SK-N-SH treated with all-trans-retinoic acid at 6 μM for 48 hours (cell line): ENCODE results near the gene NDUFA1.
"Not testable (repeated sequence)": the region's sequence is repeated elsewhere in the genome, so short reads cannot be mapped to it uniquely, and the experiment has no call there.

ENCODE experiments used
- ATAC-seq: fragments of 200-7000 bp; cut with Tn5 transposase; 3 replicates; pipeline ENCODE4 v1.9.1; 2020; ENCODE audit warnings: mild to moderate bottlenecking, moderate library complexity
- ARNTL ChIP-seq: fragments of 450-650 bp; formaldehyde crosslinking; IDR thresholded peaks from 2 replicates; pipeline ENCODE4 v1.5.0; 2020; ENCODE audit warnings: low read depth, mild to moderate bottlenecking, moderate library complexity, borderline replicate concordance
- BACH2 ChIP-seq: fragments of 250-450 bp; sonication (Bioruptor Pico); IDR thresholded peaks from 2 replicates; pipeline ENCODE4 v1.9.0; 2021; ENCODE audit warnings: mild to moderate bottlenecking, borderline replicate concordance
- CSDC2 ChIP-seq: fragments of 250-450 bp; sonication (Bioruptor Pico); IDR thresholded peaks from 2 replicates; pipeline ENCODE4 v1.5.0; 2020; ENCODE audit warnings: mild to moderate bottlenecking, moderate library complexity
- ESRRG ChIP-seq: fragments of 250-450 bp; sonication (Bioruptor Pico); IDR thresholded peaks from 2 replicates; pipeline ENCODE4 v1.6.1; 2021; ENCODE audit warnings: mild to moderate bottlenecking
- ISL1 ChIP-seq: fragments of 250-450 bp; sonication (Bioruptor Pico); IDR thresholded peaks from 2 replicates; pipeline ENCODE4 v2.1.2; 2022; ENCODE audit warnings: mild to moderate bottlenecking, moderate library complexity
- OSR1 ChIP-seq: fragments of 250-450 bp; sonication (Bioruptor Pico); IDR thresholded peaks from 2 replicates; pipeline ENCODE4 v1.8.0; 2022; ENCODE audit warnings: moderate library complexity, mild to moderate bottlenecking, inconsistent platforms
- PPARA ChIP-seq: fragments of 250-450 bp; sonication (Bioruptor Pico); IDR thresholded peaks from 2 replicates; pipeline ENCODE4 v1.5.0; 2020; ENCODE audit warnings: mild to moderate bottlenecking, borderline replicate concordance
- RARB ChIP-seq: fragments of 250-450 bp; sonication (Bioruptor Pico); IDR thresholded peaks from 2 replicates; pipeline ENCODE4 v1.8.0; 2021; ENCODE audit warnings: mild to moderate bottlenecking, moderate library complexity
- SNAI2 ChIP-seq: fragments of 250-450 bp; sonication (Bioruptor Pico); IDR thresholded peaks from 2 replicates; pipeline ENCODE4 v1.5.0; 2020; ENCODE audit warnings: mild to moderate bottlenecking, moderate library complexity
- TOX ChIP-seq: fragments of 250-450 bp; sonication (Bioruptor Pico); IDR thresholded peaks from 2 replicates; pipeline ENCODE4 v1.8.0; 2021; ENCODE audit warnings: mild to moderate bottlenecking, moderate library complexity, borderline replicate concordance
- ZC3H10 ChIP-seq: fragments of 250-450 bp; sonication (Bioruptor Pico); IDR thresholded peaks from 2 replicates; pipeline ENCODE4 v1.5.1; 2021; ENCODE audit warnings: mild to moderate bottlenecking, moderate library complexity
- ZFP3 ChIP-seq: fragments of 250-450 bp; sonication (Bioruptor Pico); IDR thresholded peaks from 2 replicates; pipeline ENCODE4 v1.5.0; 2020; ENCODE audit warnings: mild to moderate bottlenecking, moderate library complexity
- ZNF565 ChIP-seq: fragments of 450-650 bp; formaldehyde crosslinking; conservative IDR thresholded peaks from 2 replicates; pipeline ENCODE4 v1.5.0; 2020; ENCODE audit warnings: low read depth, mild to moderate bottlenecking, moderate library complexity
- ZNF8 ChIP-seq: fragments of 450-650 bp; formaldehyde crosslinking; IDR thresholded peaks from 2 replicates; pipeline ENCODE4 v1.5.0; 2020; ENCODE audit warnings: mild to moderate bottlenecking, moderate library complexity
- TF ChIP-seq, protein P1 (sequence below): fragments of 250-450 bp; sonication (Bioruptor Pico); IDR thresholded peaks from 2 replicates; pipeline ENCODE4 v1.8.0; 2020; ENCODE audit warnings: mild to moderate bottlenecking, moderate library complexity, borderline replicate concordance
- TF ChIP-seq, protein P2 (sequence below): fragments of 250-450 bp; sonication (Bioruptor Pico); IDR thresholded peaks from 2 replicates; pipeline ENCODE4 v1.5.0; 2020; ENCODE audit warnings: mild to moderate bottlenecking, moderate library complexity
- TF ChIP-seq, protein P3 (sequence below): fragments of 250-450 bp; sonication (Bioruptor Pico); IDR thresholded peaks from 2 replicates; pipeline ENCODE4 v1.5.1; 2021; ENCODE audit warnings: mild to moderate bottlenecking, moderate library complexity
- TF ChIP-seq, protein P4 (sequence below): fragments of 250-450 bp; sonication (Bioruptor Pico); IDR thresholded peaks from 2 replicates; pipeline ENCODE4 v1.8.0; 2021; ENCODE audit warnings: low read depth, mild to moderate bottlenecking, moderate library complexity, borderline replicate concordance

NDUFA1 gene

DNA sequence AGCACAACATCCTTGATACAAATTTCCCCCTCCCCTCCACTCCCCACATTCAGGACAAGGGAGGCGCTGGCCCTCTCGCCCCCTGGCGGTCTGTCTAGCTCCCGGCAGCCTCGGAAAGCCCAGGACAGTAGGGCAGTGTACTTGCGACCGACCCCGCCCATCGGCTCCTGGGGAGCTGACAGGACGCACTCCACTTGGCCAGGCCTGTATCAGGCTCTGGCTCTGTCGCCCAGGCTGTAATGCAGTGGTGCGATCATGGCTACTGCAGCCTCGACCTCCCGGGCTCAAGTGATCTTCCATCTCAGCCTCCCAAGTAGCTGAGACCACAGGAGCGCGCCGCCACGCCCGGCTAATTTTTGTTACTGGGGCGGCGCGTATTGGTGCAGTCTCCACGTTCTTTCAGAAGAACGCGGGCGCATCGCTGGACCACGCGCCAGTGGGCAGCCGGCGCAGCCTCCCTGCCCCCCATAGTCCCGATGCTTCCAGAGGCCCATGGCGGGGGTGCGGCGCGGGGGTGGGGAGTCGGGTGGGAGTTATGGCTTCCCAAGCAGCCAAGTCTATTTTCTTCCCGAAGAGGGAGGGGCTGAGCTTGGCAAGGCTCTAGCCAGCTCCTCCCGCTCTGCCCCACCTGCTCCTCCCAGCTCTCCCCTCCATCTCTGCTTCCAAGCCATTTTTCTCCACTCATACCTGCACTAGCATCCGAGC is 16.2 kb downstream of the NDUFA1 start:
- peak; percentile 93 for ATAC-seq
- TF ChIP-seq TOX (no peak), ESRRG (no peak), ZC3H10 (CRISPR knock-in tag) (no peak), PPARA (CRISPR knock-in tag) (no peak), BACH2 (CRISPR knock-in tag) (no peak), ISL1 (CRISPR knock-in tag) (no peak), ARNTL (CRISPR knock-in tag) (no peak), RARB (CRISPR knock-in tag) (no peak), OSR1 (CRISPR knock-in tag) (no peak), SNAI2 (no peak), CSDC2 (CRISPR knock-in tag) (no peak), ZFP3 (CRISPR knock-in tag) (no peak), ZNF565 (CRISPR knock-in tag) (no peak)
- TF ChIP-seq, protein P1, sequence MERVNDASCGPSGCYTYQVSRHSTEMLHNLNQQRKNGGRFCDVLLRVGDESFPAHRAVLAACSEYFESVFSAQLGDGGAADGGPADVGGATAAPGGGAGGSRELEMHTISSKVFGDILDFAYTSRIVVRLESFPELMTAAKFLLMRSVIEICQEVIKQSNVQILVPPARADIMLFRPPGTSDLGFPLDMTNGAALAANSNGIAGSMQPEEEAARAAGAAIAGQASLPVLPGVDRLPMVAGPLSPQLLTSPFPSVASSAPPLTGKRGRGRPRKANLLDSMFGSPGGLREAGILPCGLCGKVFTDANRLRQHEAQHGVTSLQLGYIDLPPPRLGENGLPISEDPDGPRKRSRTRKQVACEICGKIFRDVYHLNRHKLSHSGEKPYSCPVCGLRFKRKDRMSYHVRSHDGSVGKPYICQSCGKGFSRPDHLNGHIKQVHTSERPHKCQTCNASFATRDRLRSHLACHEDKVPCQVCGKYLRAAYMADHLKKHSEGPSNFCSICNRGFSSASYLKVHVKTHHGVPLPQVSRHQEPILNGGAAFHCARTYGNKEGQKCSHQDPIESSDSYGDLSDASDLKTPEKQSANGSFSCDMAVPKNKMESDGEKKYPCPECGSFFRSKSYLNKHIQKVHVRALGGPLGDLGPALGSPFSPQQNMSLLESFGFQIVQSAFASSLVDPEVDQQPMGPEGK (CRISPR knock-in tag): no peak
- TF ChIP-seq, protein P2, sequence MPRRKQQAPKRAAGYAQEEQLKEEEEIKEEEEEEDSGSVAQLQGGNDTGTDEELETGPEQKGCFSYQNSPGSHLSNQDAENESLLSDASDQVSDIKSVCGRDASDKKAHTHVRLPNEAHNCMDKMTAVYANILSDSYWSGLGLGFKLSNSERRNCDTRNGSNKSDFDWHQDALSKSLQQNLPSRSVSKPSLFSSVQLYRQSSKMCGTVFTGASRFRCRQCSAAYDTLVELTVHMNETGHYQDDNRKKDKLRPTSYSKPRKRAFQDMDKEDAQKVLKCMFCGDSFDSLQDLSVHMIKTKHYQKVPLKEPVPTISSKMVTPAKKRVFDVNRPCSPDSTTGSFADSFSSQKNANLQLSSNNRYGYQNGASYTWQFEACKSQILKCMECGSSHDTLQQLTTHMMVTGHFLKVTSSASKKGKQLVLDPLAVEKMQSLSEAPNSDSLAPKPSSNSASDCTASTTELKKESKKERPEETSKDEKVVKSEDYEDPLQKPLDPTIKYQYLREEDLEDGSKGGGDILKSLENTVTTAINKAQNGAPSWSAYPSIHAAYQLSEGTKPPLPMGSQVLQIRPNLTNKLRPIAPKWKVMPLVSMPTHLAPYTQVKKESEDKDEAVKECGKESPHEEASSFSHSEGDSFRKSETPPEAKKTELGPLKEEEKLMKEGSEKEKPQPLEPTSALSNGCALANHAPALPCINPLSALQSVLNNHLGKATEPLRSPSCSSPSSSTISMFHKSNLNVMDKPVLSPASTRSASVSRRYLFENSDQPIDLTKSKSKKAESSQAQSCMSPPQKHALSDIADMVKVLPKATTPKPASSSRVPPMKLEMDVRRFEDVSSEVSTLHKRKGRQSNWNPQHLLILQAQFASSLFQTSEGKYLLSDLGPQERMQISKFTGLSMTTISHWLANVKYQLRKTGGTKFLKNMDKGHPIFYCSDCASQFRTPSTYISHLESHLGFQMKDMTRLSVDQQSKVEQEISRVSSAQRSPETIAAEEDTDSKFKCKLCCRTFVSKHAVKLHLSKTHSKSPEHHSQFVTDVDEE: no peak
- TF ChIP-seq, protein P3, sequence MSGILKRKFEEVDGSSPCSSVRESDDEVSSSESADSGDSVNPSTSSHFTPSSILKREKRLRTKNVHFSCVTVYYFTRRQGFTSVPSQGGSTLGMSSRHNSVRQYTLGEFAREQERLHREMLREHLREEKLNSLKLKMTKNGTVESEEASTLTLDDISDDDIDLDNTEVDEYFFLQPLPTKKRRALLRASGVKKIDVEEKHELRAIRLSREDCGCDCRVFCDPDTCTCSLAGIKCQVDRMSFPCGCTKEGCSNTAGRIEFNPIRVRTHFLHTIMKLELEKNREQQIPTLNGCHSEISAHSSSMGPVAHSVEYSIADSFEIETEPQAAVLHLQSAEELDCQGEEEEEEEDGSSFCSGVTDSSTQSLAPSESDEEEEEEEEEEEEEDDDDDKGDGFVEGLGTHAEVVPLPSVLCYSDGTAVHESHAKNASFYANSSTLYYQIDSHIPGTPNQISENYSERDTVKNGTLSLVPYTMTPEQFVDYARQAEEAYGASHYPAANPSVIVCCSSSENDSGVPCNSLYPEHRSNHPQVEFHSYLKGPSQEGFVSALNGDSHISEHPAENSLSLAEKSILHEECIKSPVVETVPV: no peak
- TF ChIP-seq, protein P4, sequence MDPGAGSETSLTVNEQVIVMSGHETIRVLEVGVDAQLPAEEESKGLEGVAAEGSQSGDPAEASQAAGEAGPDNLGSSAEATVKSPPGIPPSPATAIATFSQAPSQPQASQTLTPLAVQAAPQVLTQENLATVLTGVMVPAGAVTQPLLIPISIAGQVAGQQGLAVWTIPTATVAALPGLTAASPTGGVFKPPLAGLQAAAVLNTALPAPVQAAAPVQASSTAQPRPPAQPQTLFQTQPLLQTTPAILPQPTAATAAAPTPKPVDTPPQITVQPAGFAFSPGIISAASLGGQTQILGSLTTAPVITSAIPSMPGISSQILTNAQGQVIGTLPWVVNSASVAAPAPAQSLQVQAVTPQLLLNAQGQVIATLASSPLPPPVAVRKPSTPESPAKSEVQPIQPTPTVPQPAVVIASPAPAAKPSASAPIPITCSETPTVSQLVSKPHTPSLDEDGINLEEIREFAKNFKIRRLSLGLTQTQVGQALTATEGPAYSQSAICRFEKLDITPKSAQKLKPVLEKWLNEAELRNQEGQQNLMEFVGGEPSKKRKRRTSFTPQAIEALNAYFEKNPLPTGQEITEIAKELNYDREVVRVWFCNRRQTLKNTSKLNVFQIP (CRISPR knock-in tag): no peak

DNA sequence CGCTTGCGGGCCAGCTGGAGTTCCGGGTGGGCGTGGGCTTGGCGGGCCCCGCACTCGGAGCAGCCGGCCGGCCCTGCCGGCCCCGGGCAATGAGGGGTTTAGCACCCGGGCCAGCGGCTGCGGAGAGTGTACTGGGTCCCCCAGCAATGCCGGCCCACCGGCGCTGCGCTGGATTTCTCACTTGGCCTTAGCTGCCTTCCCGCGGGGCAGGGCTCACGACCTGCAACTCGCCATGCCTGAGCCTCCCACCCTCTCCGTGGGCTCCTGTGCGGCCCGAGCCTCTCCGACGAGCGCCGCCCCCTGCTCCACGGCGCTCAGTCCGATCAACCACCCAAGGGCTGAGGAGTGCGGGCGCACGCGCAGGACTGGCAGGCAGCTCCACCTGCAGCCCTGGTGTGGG is 19.0 kb downstream of the NDUFA1 start:
- not testable (repeated sequence) for ATAC-seq

DNA sequence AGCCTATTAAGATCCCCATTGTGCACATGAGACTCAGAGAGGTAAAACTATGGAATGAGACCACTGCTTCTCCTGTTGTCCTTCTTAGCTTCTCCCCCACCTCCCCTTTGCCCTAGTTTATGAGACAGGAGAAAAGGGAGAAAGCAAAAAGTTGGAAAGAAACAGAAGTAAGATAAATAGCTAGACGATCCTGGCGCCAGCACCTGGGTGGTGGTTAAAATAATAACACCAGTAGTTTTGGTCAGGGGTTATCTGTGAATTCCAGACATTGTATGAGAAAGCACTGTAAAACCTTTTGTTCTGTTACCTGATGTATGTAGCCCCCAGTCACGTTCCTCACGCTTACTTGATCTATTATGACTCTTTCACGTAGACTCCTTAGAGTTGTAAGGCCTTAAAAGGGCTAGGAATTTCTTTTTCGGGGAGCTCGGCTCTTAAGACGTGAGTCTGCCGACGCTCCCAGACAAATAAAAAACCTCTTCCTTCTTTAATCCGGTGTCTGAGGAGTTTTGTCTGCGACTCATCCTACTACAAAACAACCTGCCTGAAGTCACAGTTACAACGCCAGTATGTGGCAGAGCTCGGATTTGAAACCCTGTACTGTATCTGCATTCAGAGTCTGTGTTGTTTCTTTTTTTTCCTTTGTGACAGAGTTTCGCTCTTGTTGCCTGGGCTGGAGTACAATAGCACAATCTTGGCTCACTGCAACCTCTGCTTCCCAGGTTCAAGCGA is 20.5 kb downstream of the NDUFA1 start:
- not testable (repeated sequence) for ATAC-seq

DNA sequence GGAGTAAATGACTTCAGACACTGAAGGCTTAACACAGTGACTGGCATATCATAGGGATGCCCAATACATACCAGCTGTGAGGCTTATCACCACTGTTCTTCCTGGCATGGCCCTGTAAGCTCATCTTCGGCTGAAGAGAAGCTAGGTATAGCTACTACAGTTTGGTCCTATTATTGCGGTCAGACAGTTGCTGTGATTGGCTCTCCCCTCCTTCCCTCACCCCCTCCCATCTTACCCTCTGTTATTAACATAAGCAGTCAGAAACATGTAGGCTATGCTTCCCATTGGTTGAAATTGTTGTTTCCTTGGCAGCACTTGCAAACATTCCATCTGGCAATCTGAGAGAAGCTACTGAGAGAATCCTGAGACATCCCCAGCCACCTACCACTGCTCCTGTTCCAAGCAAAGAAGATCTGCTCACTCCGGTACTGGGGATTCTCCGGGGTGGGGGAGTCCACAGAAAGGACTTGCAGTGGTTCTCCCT is 24.3 kb downstream of the NDUFA1 start, which contains the start of gene AKAP14:
Gene AKAP14, plus strand, starts transcription at position 51 of the 484 bp plus-strand sequence. CDS start 7,331 bp downstream, outside the sequence.
- TF ChIP-seq OSR1 (CRISPR knock-in tag) (no peak), CSDC2 (CRISPR knock-in tag) (no peak), ZFP3 (CRISPR knock-in tag) (no peak), ZC3H10 (CRISPR knock-in tag) (no peak), ZNF8 (no peak)
- TF ChIP-seq, protein P3: no peak
- TF ChIP-seq, protein P4 (CRISPR knock-in tag): no peak
- TF ChIP-seq, protein P1 (CRISPR knock-in tag): no peak
- ATAC-seq: peak; percentile 78
